ENCODE data around the gene LRRC31. TPM values are rescaled to one million over a fixed set of nuclear protein-coding genes. Genes with fewer than 3 reads are reported as not detected.

Gene LRRC31
- total and polyA plus RNA-seq, 2 donors (not counting 1 experiment from before 2014, with no cell fraction given): not detected

DNA sequence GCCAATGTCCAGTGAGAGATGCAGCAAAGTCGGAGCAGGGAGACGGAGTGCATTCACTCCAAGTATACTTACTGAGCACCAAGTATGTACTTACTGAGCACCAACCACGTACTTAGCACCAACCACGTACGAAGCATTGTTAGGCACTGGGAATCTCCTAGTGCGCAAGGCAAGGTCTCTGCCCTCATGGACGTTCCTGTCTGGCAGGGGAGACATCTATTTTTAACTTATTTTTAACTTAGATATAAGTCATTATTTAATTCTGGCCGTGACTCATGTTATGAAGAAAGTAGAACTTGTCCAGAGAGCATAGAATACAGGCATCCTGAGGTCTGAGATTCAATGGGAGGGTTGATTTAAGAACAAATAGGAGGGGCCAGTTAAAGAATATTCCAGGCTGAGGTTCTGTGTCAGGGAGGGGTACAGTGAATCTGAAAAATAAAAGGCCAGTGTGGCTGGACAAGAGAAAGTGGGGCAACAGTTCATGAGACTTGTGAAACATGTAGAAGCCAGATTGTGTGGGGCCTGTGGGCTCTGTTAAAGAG is 9.3 kb upstream of the LRRC31 start:
- DNase-seq (ENCODE audit: low read depth in 2 of 2): no peak
- Histone ChIP-seq H4K20me1 (ENCODE audit: control insufficient read depth, extremely low read depth, insufficient read depth, low read length) (no peaks in the 10 kb centered on the region), H3K27me3 (ENCODE audit: control insufficient read depth, insufficient read depth, low read length) (peaks cover 6% of the 10 kb centered on the region), H3K4me1 (ENCODE audit: control insufficient read depth, extremely low read depth, insufficient read depth, low read length) (no peaks in the 10 kb centered on the region), H3K4me2 (ENCODE audit: extremely low read depth, insufficient read depth, low read length) (no peak overlapping the region), H2AFZ (ENCODE audit: low read length) (no peak overlapping the region), H3K9ac (ENCODE audit: insufficient read depth, low read length) (no peak overlapping the region), H3K79me2 (ENCODE audit: control insufficient read depth, insufficient read depth, low read length) (no peaks in the 10 kb centered on the region), H3K9me3 (ENCODE audit: control insufficient read depth, insufficient read depth, low read depth, low read length) (no peaks in the 10 kb centered on the region), H3K27ac (ENCODE audit: insufficient read depth, low read length) (no peak overlapping the region), H3K4me3 (replicated peaks in 1 of 4; ENCODE audit: control extremely low read depth in 1 of 4, insufficient read depth in 1 of 4, low read depth in 3 of 4, low read length in 4 of 4) (no peak overlapping the region), H3K36me3 (ENCODE audit: control insufficient read depth, insufficient read depth, low read length) (no peaks in the 10 kb centered on the region)
- no peak for TF ChIP-seq EZH2 (IDR thresholded peaks at IDR 0.05; ENCODE audit: low read length, missing control alignments)
- TF ChIP-seq, protein P1, sequence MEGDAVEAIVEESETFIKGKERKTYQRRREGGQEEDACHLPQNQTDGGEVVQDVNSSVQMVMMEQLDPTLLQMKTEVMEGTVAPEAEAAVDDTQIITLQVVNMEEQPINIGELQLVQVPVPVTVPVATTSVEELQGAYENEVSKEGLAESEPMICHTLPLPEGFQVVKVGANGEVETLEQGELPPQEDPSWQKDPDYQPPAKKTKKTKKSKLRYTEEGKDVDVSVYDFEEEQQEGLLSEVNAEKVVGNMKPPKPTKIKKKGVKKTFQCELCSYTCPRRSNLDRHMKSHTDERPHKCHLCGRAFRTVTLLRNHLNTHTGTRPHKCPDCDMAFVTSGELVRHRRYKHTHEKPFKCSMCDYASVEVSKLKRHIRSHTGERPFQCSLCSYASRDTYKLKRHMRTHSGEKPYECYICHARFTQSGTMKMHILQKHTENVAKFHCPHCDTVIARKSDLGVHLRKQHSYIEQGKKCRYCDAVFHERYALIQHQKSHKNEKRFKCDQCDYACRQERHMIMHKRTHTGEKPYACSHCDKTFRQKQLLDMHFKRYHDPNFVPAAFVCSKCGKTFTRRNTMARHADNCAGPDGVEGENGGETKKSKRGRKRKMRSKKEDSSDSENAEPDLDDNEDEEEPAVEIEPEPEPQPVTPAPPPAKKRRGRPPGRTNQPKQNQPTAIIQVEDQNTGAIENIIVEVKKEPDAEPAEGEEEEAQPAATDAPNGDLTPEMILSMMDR (conservative IDR thresholded peaks at IDR 0.05 in 1 of 2, IDR thresholded peaks at IDR 0.05 in 1 of 2; ENCODE audit: low read depth in 1 of 2, low read length in 2 of 2): no peak

DNA sequence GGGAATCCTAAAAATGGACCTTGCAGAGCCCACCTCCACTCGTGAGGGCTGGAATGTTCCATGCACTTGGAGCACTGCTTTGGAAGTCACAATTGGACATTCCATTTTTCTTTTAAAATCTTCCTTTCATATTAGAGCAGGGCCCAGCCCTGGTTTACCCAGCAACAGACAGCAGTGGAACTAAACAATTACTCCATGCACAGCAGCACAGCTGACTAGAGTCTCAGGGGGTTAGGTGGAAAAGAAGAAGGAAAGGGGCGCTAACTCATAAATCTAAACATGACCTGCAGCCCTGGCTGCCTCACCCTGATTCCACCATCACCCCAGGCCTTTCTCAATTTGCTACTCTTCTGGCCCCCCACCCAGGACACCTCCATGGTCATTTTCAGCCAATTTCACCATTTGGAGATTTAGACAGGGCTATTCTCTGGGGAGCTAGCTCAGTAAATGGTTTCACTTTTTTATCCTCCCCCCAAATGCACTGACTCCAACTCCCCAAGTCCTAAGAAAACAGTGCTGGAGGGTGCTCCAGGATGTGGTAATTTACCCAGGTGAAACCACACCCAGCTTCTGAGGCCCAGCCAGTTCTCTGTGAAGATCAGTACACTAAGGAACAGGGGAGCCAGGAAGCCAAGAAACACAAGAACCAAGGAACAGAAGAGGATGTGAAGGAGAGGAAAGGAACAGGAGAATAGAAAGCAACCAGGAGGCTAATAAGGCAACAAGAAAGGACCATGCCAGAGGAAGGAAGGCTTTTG is 1.6 kb upstream of the LRRC31 start:
- no peak for DNase-seq (ENCODE audit: low read depth in 2 of 2)
- H3K4me1 ChIP-seq (ENCODE audit: control insufficient read depth, extremely low read depth, insufficient read depth, low read length): no peaks in the 10 kb centered on the region
- H3K36me3 ChIP-seq (ENCODE audit: control insufficient read depth, insufficient read depth, low read length): no peaks in the 10 kb centered on the region
- H3K79me2 ChIP-seq (ENCODE audit: control insufficient read depth, insufficient read depth, low read length): no peaks in the 10 kb centered on the region
- TF ChIP-seq EZH2 (IDR thresholded peaks at IDR 0.05; ENCODE audit: low read length, missing control alignments): no peak
- TF ChIP-seq, protein P1 (conservative IDR thresholded peaks at IDR 0.05 in 1 of 2, IDR thresholded peaks at IDR 0.05 in 1 of 2; ENCODE audit: low read depth in 1 of 2, low read length in 2 of 2): no peak
- no peak overlapping the region for H2AFZ ChIP-seq (ENCODE audit: low read length)
- no peak overlapping the region for H3K27ac ChIP-seq (ENCODE audit: insufficient read depth, low read length)
- H3K9me3 ChIP-seq (ENCODE audit: control insufficient read depth, insufficient read depth, low read depth, low read length): no peaks in the 10 kb centered on the region
- H3K9ac ChIP-seq (ENCODE audit: insufficient read depth, low read length): no peak overlapping the region
- H3K27me3 ChIP-seq (ENCODE audit: control insufficient read depth, insufficient read depth, low read length): peaks cover 11% of the 10 kb centered on the region
- no peak overlapping the region for H3K4me3 ChIP-seq (replicated peaks in 1 of 4; ENCODE audit: control extremely low read depth in 1 of 4, insufficient read depth in 1 of 4, low read depth in 3 of 4, low read length in 4 of 4)
- no peak overlapping the region for H3K4me2 ChIP-seq (ENCODE audit: extremely low read depth, insufficient read depth, low read length)
- H4K20me1 ChIP-seq (ENCODE audit: control insufficient read depth, extremely low read depth, insufficient read depth, low read length): no peaks in the 10 kb centered on the region

DNA sequence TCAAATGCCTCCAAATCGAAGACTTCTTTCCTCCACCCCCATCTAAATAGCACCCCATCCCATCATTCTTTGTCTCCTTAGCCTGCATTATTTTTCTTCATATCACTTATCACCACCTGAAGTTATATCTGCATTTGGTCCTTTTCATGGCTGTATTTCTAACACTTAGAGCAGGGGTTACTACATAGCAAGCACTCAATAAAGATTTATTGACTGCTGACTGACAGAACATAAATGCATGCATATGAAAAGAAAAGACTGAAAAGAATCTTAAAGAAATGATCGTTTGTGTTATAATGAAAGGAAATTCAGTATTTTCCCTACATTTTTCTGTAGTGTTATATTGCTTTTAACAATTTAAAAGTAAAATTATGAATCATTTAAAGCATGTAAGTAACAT is 1.4 kb downstream of the LRRC31 start:
- no peak overlapping the region for H3K4me2 ChIP-seq (ENCODE audit: extremely low read depth, insufficient read depth, low read length)
- H3K27ac ChIP-seq (ENCODE audit: insufficient read depth, low read length): no peak overlapping the region
- H2AFZ ChIP-seq (ENCODE audit: low read length): no peak overlapping the region
- H3K4me1 ChIP-seq (ENCODE audit: control insufficient read depth, extremely low read depth, insufficient read depth, low read length): no peaks in the 10 kb centered on the region
- H3K9ac ChIP-seq (ENCODE audit: insufficient read depth, low read length): no peak overlapping the region
- no peaks in the 10 kb centered on the region for H3K36me3 ChIP-seq (ENCODE audit: control insufficient read depth, insufficient read depth, low read length)
- no peaks in the 10 kb centered on the region for H3K79me2 ChIP-seq (ENCODE audit: control insufficient read depth, insufficient read depth, low read length)
- no peak overlapping the region for H3K4me3 ChIP-seq (replicated peaks in 1 of 4; ENCODE audit: control extremely low read depth in 1 of 4, insufficient read depth in 1 of 4, low read depth in 3 of 4, low read length in 4 of 4)
- peaks cover 6% of the 10 kb centered on the region for H3K27me3 ChIP-seq (ENCODE audit: control insufficient read depth, insufficient read depth, low read length)
- TF ChIP-seq, protein P1 (conservative IDR thresholded peaks at IDR 0.05 in 1 of 2, IDR thresholded peaks at IDR 0.05 in 1 of 2; ENCODE audit: low read depth in 1 of 2, low read length in 2 of 2): no peak
- no peak for TF ChIP-seq EZH2 (IDR thresholded peaks at IDR 0.05; ENCODE audit: low read length, missing control alignments)
- no peak for DNase-seq (ENCODE audit: low read depth in 2 of 2)
- no peaks in the 10 kb centered on the region for H4K20me1 ChIP-seq (ENCODE audit: control insufficient read depth, extremely low read depth, insufficient read depth, low read length)
- no peaks in the 10 kb centered on the region for H3K9me3 ChIP-seq (ENCODE audit: control insufficient read depth, insufficient read depth, low read depth, low read length)
